H9 (cell line): ENCODE measurements around the gene DDX25. TPM values are rescaled to one million over a fixed set of nuclear protein-coding genes. Genes with fewer than 3 reads are reported as not detected.

ENCODE experiments used
- DNase-seq: peaks from one replicate; pipeline ENCODE4 v3.0.0-alpha.2; 2017
- H2AFZ ChIP-seq: one replicate; pipeline ENCODE4 v1.6.1; 2013; ENCODE audit warnings: mild to moderate bottlenecking, low read length, control low read depth, moderate library complexity
- H2AK5ac ChIP-seq: 2 replicates; pipeline ENCODE4 v1.6.1; 2013; ENCODE audit warnings: low read length, control low read depth, mixed read lengths; ENCODE audit not compliant: insufficient read length
- H2BK120ac ChIP-seq: one replicate; pipeline ENCODE4 v1.6.1; 2013; ENCODE audit warnings: low read depth, mild to moderate bottlenecking, low read length, control low read depth, inconsistent platforms; ENCODE audit not compliant: poor library complexity, severe bottlenecking
- H2BK12ac ChIP-seq: 2 replicates; pipeline ENCODE4 v1.6.1; 2013; ENCODE audit warnings: low read length, control low read depth, mixed read lengths, low read depth; ENCODE audit not compliant: insufficient read length
- H2BK15ac ChIP-seq: 2 replicates; pipeline ENCODE4 v1.6.1; 2013; ENCODE audit warnings: low read depth, low read length, control low read depth
- H2BK20ac ChIP-seq: one replicate; pipeline ENCODE4 v1.6.1; 2013; ENCODE audit warnings: low read depth, mild to moderate bottlenecking, low read length, control low read depth, inconsistent platforms; ENCODE audit not compliant: poor library complexity, severe bottlenecking
- H2BK5ac ChIP-seq: 2 replicates; pipeline ENCODE4 v1.6.1; 2013; ENCODE audit warnings: low read length, control low read depth, mixed read lengths; ENCODE audit not compliant: insufficient read length
- H3K14ac ChIP-seq: 2 replicates; pipeline ENCODE4 v1.6.1; 2013; ENCODE audit warnings: low read length, control low read depth; ENCODE audit not compliant: insufficient read depth
- H3K18ac ChIP-seq: 2 replicates; pipeline ENCODE4 v1.6.1; 2013; ENCODE audit warnings: low read depth, mild to moderate bottlenecking, mixed read lengths, low read length, control low read depth; ENCODE audit not compliant: insufficient read length
- H3K23ac ChIP-seq: 2 replicates; pipeline ENCODE4 v1.6.1; 2013; ENCODE audit warnings: low read length, control low read depth, mixed read lengths, low read depth; ENCODE audit not compliant: insufficient read length
- H3K23me2 ChIP-seq: 2 replicates; pipeline ENCODE4 v1.6.1; 2013; ENCODE audit warnings: low read depth, mild to moderate bottlenecking, mixed read lengths, low read length, control low read depth; ENCODE audit not compliant: insufficient read length, poor library complexity, severe bottlenecking
- H3K27ac ChIP-seq: 2 replicates; pipeline ENCODE4 v1.5.1; 2013; ENCODE audit warnings: low read length, control low read depth, mixed read lengths, low read depth; ENCODE audit not compliant: insufficient read length
- H3K27me3 ChIP-seq: 2 replicates; pipeline ENCODE4 v1.6.1; 2013; ENCODE audit warnings: low read length, control low read depth, inconsistent platforms; ENCODE audit not compliant: insufficient read depth
- H3K4ac ChIP-seq: 2 replicates; pipeline ENCODE4 v1.6.1; 2013; ENCODE audit warnings: low read depth, mild to moderate bottlenecking, control low read depth, inconsistent platforms, low read length, moderate library complexity
- H3K4me1 ChIP-seq: 2 replicates; pipeline ENCODE4 v1.6.1; 2013; ENCODE audit warnings: low read length, control low read depth, inconsistent platforms; ENCODE audit not compliant: insufficient read depth
- H3K4me2 ChIP-seq: 2 replicates; pipeline ENCODE4 v1.6.1; 2013; ENCODE audit warnings: low read length, control low read depth, mixed read lengths; ENCODE audit not compliant: insufficient read length, insufficient read depth
- H3K56ac ChIP-seq: 2 replicates; pipeline ENCODE4 v1.6.1; 2013; ENCODE audit warnings: low read depth, mild to moderate bottlenecking, mixed read lengths, low read length, control low read depth; ENCODE audit not compliant: insufficient read length
- H3K79me1 ChIP-seq: 2 replicates; pipeline ENCODE4 v1.6.1; 2013; ENCODE audit warnings: low read depth, mild to moderate bottlenecking, moderate library complexity, low read length, control low read depth, inconsistent platforms; ENCODE audit not compliant: insufficient read depth, poor library complexity, severe bottlenecking
- H3K79me2 ChIP-seq: 2 replicates; pipeline ENCODE4 v1.6.1; 2013; ENCODE audit warnings: low read length, control low read depth, inconsistent platforms; ENCODE audit not compliant: insufficient read depth
- H3K9ac ChIP-seq: 2 replicates; pipeline ENCODE4 v1.6.1; 2013; ENCODE audit warnings: low read length, control low read depth, mixed read lengths; ENCODE audit not compliant: insufficient read length; ENCODE audit errors: extremely low read depth
- H3K9me3 ChIP-seq: one replicate; pipeline ENCODE4 v1.6.1; 2013; ENCODE audit warnings: low read depth, low read length, inconsistent platforms; ENCODE audit not compliant: control insufficient read depth
- H3T11ph ChIP-seq: one replicate; pipeline ENCODE4 v1.6.1; 2013; ENCODE audit warnings: mild to moderate bottlenecking, low read length, control low read depth, inconsistent platforms
- H4K20me1 ChIP-seq: one replicate; pipeline ENCODE4 v1.6.1; 2013; ENCODE audit not compliant: control insufficient read depth, insufficient read length, insufficient read depth
- H4K5ac ChIP-seq: 2 replicates; pipeline ENCODE4 v1.6.1; 2013; ENCODE audit warnings: low read depth, mild to moderate bottlenecking, mixed read lengths, low read length, control low read depth; ENCODE audit not compliant: insufficient read length
- H4K8ac ChIP-seq: replicated peaks from 2 replicates; pipeline ENCODE4 v1.6.1; 2013; ENCODE audit warnings: low read length, control low read depth, mixed read lengths, low read depth; ENCODE audit not compliant: insufficient read length
- H4K91ac ChIP-seq: 2 replicates; pipeline ENCODE4 v1.6.1; 2013; ENCODE audit warnings: low read depth, mild to moderate bottlenecking, moderate library complexity, mixed read lengths, low read length, control low read depth; ENCODE audit not compliant: insufficient read length
- H3K27ac Mint-ChIP-seq, 3 experiments: 2 replicates in 2 of 3; 3 replicates in 1 of 3; pipeline ENCODE4 v1.8.0; 2020 to 2021; ENCODE audit warnings: mixed read lengths in 3 of 3, mild to moderate bottlenecking in 1 of 3, moderate library complexity in 1 of 3
- H3K27me3 Mint-ChIP-seq: 2 replicates; pipeline ENCODE4 v1.8.0; 2021; ENCODE audit warnings: low read depth, mild to moderate bottlenecking, moderate library complexity, mixed read lengths
- H3K36me3 Mint-ChIP-seq, 3 experiments: 2 replicates in 2 of 3; 3 replicates in 1 of 3; pipeline ENCODE4 v1.8.0; 2020 to 2021; ENCODE audit warnings: low read depth in 3 of 3, mixed read lengths in 3 of 3; ENCODE audit not compliant: insufficient read depth in 1 of 3
- H3K4me1 Mint-ChIP-seq, 2 experiments: 2 replicates each; pipeline ENCODE4 v1.8.0; 2020; ENCODE audit warnings: mixed read lengths in 2 of 2
- H3K4me3 Mint-ChIP-seq, 2 experiments: 2 replicates in 1 of 2; 3 replicates in 1 of 2; pipeline ENCODE4 v1.8.0; 2020 to 2021; ENCODE audit warnings: mild to moderate bottlenecking in 2 of 2, mixed read lengths in 2 of 2, moderate library complexity in 1 of 2
- H3K9me3 Mint-ChIP-seq, 2 experiments: 2 replicates in 1 of 2; 3 replicates in 1 of 2; pipeline ENCODE4 v1.8.0; 2020; ENCODE audit warnings: mild to moderate bottlenecking in 2 of 2, mixed read lengths in 2 of 2, moderate library complexity in 1 of 2
- CTCF ChIP-seq: fragments of 200-600 bp; sonication (generic); conservative IDR thresholded peaks from 3 replicates; pipeline ENCODE4 v1.8.0; 2021; ENCODE audit warnings: antibody characterized with exemption, mild to moderate bottlenecking
- WGBS: extraction: QIAGEN DNeasy Blood & Tissue Kit; methylation state at CpG from one replicate; pipeline ENCODE4 v1.1.7; 2013; ENCODE audit warnings: missing lambda C conversion rate, low lambda C conversion rate, mixed read lengths; ENCODE audit not compliant: insufficient read length; ENCODE audit errors: extremely low coverage; 5-methylcytosine and 5-hydroxymethylcytosine counted together
- total RNA-seq: library from RNA; stranded (reverse); gene quantifications from 2 replicates; pipeline ENCODE4 v1.2.1, GENCODE V29; 2021

DDX25 gene
- total RNA-seq, 1 experiment from 2014 or later: 6.9 TPM

- H2BK15ac ChIP-seq: no peak overlapping the region
- no peak overlapping the region for H3K14ac ChIP-seq
- H3K4me1 ChIP-seq: peaks cover 6% of the 10 kb centered on the region; the same call in 1 of the 2 replicates
- H4K20me1 ChIP-seq: no peaks in the 10 kb centered on the region
- no peaks in the 10 kb centered on the region for H3K9me3 ChIP-seq
- H2AFZ ChIP-seq: no peak overlapping the region
- H3T11ph ChIP-seq: no peak overlapping the region
- H2BK5ac ChIP-seq: no peak overlapping the region
- no peak overlapping the region for H4K5ac ChIP-seq
- no peaks in the 10 kb centered on the region for H3K36me3 Mint-ChIP-seq
- H4K91ac ChIP-seq: no peak overlapping the region
- no peak overlapping the region for H2BK120ac ChIP-seq
- H3K9ac ChIP-seq: no peak overlapping the region
- no peak for DNase-seq
- H3K23ac ChIP-seq: no peak overlapping the region
- peaks cover 28 to 45% of the 10 kb centered on the region in 2 experiments for H3K4me1 Mint-ChIP-seq
- peaks cover 6% of the 10 kb centered on the region for H3K27me3 Mint-ChIP-seq
- H3K27me3 ChIP-seq: no peaks in the 10 kb centered on the region
- H4K8ac ChIP-seq: no peak overlapping the region
- no peak overlapping the region for H2BK20ac ChIP-seq
- no peak overlapping the region for H3K18ac ChIP-seq
- H3K9me3 Mint-ChIP-seq: no peaks in the 10 kb centered on the region; a peak in 1 of 5 replicates
- no peaks in the 10 kb centered on the region for H3K79me2 ChIP-seq
- no peak for TF ChIP-seq CTCF
- no peak overlapping the region for H3K4me2 ChIP-seq
- H3K23me2 ChIP-seq: no peaks in the 10 kb centered on the region
- WGBS: no CpG with 5 or more reads among the region's 8 CpGs
- no peak overlapping the region for H2AK5ac ChIP-seq
- H3K27ac ChIP-seq: no peak overlapping the region
- H3K56ac ChIP-seq: no peak overlapping the region
- H3K4ac ChIP-seq: no peak overlapping the region
- H3K79me1 ChIP-seq: no peaks in the 10 kb centered on the region
- no peak overlapping the region for H3K4me3 Mint-ChIP-seq
- no peak overlapping the region for H2BK12ac ChIP-seq
- H3K27ac Mint-ChIP-seq: no peak overlapping the region
Observed at GRCh38 chr11:125934473-125934872, 30.2 kb downstream of the DDX25 start.
